Measurements from ENCODE around the gene TMEM131.

DNA sequence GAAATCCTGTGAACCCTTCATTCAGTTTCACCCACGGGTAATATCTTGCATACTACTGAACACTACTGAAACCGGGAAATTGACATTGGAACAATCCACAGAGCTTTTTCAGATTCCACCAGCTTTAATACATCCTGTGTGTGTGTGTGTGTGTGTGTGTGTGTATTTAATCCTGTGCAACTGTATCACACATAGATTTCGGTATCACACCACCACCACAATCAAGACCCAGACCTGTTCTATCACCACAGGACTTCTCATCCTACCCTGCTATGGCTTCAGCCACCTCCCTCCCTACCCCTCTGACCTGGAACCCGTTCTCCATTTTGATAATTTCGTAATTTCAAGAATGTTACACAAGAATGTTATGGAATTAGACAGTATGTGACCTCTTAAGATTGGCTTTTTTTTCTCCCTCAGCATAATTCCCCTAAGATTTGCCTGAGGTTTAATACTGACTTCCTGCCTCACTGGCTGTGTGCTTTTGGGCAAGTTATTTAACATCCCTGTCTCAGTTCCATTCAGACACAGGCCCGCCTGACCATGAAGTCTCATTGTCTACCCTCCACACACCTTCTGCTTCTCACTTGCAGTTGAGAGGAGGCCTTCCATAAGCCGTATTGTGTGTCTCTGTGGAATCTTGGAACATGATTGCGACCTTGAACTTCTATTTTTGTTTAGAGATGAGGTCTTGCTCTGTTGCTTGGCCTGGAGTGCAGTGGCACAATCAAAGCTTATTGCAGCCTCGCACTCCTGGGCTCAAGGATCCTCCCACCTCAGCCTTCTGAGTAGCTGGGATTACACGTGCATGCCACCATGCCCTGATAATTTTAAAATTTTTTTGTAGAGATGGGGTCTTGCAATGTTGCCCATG lies 14.4 kb upstream of the TMEM131 start:
- TF ChIP-seq, protein P1, sequence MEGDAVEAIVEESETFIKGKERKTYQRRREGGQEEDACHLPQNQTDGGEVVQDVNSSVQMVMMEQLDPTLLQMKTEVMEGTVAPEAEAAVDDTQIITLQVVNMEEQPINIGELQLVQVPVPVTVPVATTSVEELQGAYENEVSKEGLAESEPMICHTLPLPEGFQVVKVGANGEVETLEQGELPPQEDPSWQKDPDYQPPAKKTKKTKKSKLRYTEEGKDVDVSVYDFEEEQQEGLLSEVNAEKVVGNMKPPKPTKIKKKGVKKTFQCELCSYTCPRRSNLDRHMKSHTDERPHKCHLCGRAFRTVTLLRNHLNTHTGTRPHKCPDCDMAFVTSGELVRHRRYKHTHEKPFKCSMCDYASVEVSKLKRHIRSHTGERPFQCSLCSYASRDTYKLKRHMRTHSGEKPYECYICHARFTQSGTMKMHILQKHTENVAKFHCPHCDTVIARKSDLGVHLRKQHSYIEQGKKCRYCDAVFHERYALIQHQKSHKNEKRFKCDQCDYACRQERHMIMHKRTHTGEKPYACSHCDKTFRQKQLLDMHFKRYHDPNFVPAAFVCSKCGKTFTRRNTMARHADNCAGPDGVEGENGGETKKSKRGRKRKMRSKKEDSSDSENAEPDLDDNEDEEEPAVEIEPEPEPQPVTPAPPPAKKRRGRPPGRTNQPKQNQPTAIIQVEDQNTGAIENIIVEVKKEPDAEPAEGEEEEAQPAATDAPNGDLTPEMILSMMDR (conservative IDR thresholded peaks at IDR 0.05; ENCODE audit: low read depth, low read length): no peak
- TF ChIP-seq EZH2 (IDR thresholded peaks at IDR 0.05; ENCODE audit: borderline replicate concordance, low read depth, low read length, poor library complexity, severe bottlenecking): no peak
